Measurements from ENCODE around the gene TMTC1. TPM values are rescaled to one million over a fixed set of nuclear protein-coding genes. Genes with fewer than 3 reads are reported as not detected.

TMTC1 gene
- total and polyA plus RNA-seq, 2 of the 8 experiments (the other 6 are each of a cell fraction or from before 2014, with no cell fraction given), result 15.4 to 20.8 TPM

- TF ChIP-seq CBX8 (IDR thresholded peaks at IDR 0.05; ENCODE audit: borderline replicate concordance, low read depth, low read length) (no peak), SRF (IDR thresholded peaks at IDR 0.05; ENCODE audit: low read depth, low read length) (no peak)
Measured at GRCh38 chr12:29732593-29732992, 51.1 kb downstream of the TMTC1 start (continued).
